ENCODE measurements around the gene TSPYL2. TPM values are rescaled to one million over a fixed set of nuclear protein-coding genes. Genes with fewer than 3 reads are reported as not detected.

The TSPYL2 gene
- total and polyA plus RNA-seq, 10 donors: 28.6 to 65.8 (median 51.8) TPM

GRCh38 chrX:53093748-53094581, 11.8 kb downstream of the TSPYL2 start, which contains the start of gene KANTR:
KANTR (plus strand) TSS chrX:53094142; CDS start chrX:53124273, 30,131 bp downstream.
- intact Hi-C loops (cut with DNase I; ENCODE audit: low total_unique reads): no loop called here
- Histone ChIP-seq H3K4me1 (peaks cover 0 to 32% (median 10%) of the 10 kb centered on the region in 6 donors), H3K36me3 (peaks cover 0 to 5% (median 0%) of the 10 kb centered on the region in 6 donors), H3K4me3 (peak within 1 kb of the TSS; percentile 55 to 88 (median 60)), H3K27me3 (replicated peaks in 1 of 7) (no peaks in the 10 kb centered on the region), H3K27ac (peak within 1 kb of the TSS; percentile 49 to 91 (median 88)), H3K9me3 (no peaks in the 10 kb centered on the region)
- peak; percentile 93 for DNase-seq
- TF ChIP-seq CTCF (IDR thresholded peaks at IDR 0.05 in 8 of 11, conservative IDR thresholded peaks at IDR 0.05 in 3 of 11): no peak
- peak in 1 of 3 donors; percentile 41 for TF ChIP-seq POLR2A (IDR thresholded peaks at IDR 0.05)
- peak; percentile 84 to 91 (median 87) for TF ChIP-seq POLR2AphosphoS5 (IDR thresholded peaks at IDR 0.05)
- WGBS, 5 donors: 0 to 54% (median 5%) methylated on average over 34 to 67 of the region's 67 CpGs

- no peak for TF ChIP-seq POLR2A (IDR thresholded peaks at IDR 0.05)
- TF ChIP-seq POLR2AphosphoS5 (IDR thresholded peaks at IDR 0.05): no peak
- no peak for TF ChIP-seq CTCF (IDR thresholded peaks at IDR 0.05 in 8 of 11, conservative IDR thresholded peaks at IDR 0.05 in 3 of 11)
- Histone ChIP-seq H3K4me3 (peak overlapping the region; percentile 55 to 88 (median 60)), H3K9me3 (no peaks in the 10 kb centered on the region), H3K36me3 (peaks cover 0 to 11% (median 0%) of the 10 kb centered on the region in 6 donors), H3K27ac (peak overlapping the region; percentile 49 to 91 (median 88)), H3K27me3 (replicated peaks in 1 of 7) (no peaks in the 10 kb centered on the region), H3K4me1 (peaks cover 0 to 26% (median 8%) of the 10 kb centered on the region in 6 donors)
- intact Hi-C loops (cut with DNase I; ENCODE audit: low total_unique reads): no loop called here
- no peak for DNase-seq
- WGBS, 5 donors: 0 to 54% (median 5%) methylated on average over 5 of the region's 5 CpGs
These were observed 12.4 kb downstream of the TSPYL2 start for GRCh38 chrX:53094582-53094905.

- no peak for DNase-seq
- peaks cover 0 to 26% (median 8%) of the 10 kb centered on the region in 6 donors for H3K4me1 ChIP-seq
- WGBS, 5 donors: 85 to 94% (median 90%) methylated on average over 3 of the region's 3 CpGs
- no peak overlapping the region for H3K27ac ChIP-seq
- H3K36me3 ChIP-seq: peaks cover 0 to 20% (median 0%) of the 10 kb centered on the region in 6 donors
- H3K4me3 ChIP-seq: no peak overlapping the region
- intact Hi-C loops (cut with DNase I; ENCODE audit: low total_unique reads): no loop called here
- H3K9me3 ChIP-seq: no peaks in the 10 kb centered on the region
- no peak for TF ChIP-seq POLR2AphosphoS5 (IDR thresholded peaks at IDR 0.05)
- TF ChIP-seq CTCF (IDR thresholded peaks at IDR 0.05 in 8 of 11, conservative IDR thresholded peaks at IDR 0.05 in 3 of 11): no peak
- TF ChIP-seq POLR2A (IDR thresholded peaks at IDR 0.05): no peak
- H3K27me3 ChIP-seq (replicated peaks in 1 of 7): no peaks in the 10 kb centered on the region
These were observed 13.6 kb downstream of the TSPYL2 start for GRCh38 chrX:53095796-53096195.

- Histone ChIP-seq H3K4me1 (no peaks in the 10 kb centered on the region), H3K9me3 (no peaks in the 10 kb centered on the region), H3K4me3 (no peak overlapping the region), H3K36me3 (peaks cover 0 to 10% (median 0%) of the 10 kb centered on the region in 6 donors), H3K27me3 (replicated peaks in 1 of 7) (no peaks in the 10 kb centered on the region), H3K27ac (peak overlapping the region in 3 of 8 donors; percentile 30 to 51 (median 38))
- 83 to 100% (median 98%) methylated on average over 1 to 6 of the region's 6 CpGs for WGBS, 5 donors
- intact Hi-C loops (cut with DNase I; ENCODE audit: low total_unique reads): no loop called here
- no peak for DNase-seq
- no peak for TF ChIP-seq POLR2AphosphoS5 (IDR thresholded peaks at IDR 0.05)
- no peak for TF ChIP-seq CTCF (IDR thresholded peaks at IDR 0.05 in 8 of 11, conservative IDR thresholded peaks at IDR 0.05 in 3 of 11)
- no peak for TF ChIP-seq POLR2A (IDR thresholded peaks at IDR 0.05)
These were observed 32.8 kb downstream of the TSPYL2 start for GRCh38 chrX:53114864-53115549.

All from spleen (tissue), 11 donors.